Ecto neural progenitor cell (in vitro differentiated cells): Measurements from ENCODE around the gene CACUL1.
"Not testable (repeated sequence)": the region's sequence is repeated elsewhere in the genome, so short reads cannot be mapped to it uniquely, and the experiment has no call there.

ENCODE experiments used
- DNase-seq: peaks from one replicate; pipeline ENCODE4 v3.0.0-alpha.2; 2018; ENCODE audit warnings: low spot score

CACUL1 gene

DNA sequence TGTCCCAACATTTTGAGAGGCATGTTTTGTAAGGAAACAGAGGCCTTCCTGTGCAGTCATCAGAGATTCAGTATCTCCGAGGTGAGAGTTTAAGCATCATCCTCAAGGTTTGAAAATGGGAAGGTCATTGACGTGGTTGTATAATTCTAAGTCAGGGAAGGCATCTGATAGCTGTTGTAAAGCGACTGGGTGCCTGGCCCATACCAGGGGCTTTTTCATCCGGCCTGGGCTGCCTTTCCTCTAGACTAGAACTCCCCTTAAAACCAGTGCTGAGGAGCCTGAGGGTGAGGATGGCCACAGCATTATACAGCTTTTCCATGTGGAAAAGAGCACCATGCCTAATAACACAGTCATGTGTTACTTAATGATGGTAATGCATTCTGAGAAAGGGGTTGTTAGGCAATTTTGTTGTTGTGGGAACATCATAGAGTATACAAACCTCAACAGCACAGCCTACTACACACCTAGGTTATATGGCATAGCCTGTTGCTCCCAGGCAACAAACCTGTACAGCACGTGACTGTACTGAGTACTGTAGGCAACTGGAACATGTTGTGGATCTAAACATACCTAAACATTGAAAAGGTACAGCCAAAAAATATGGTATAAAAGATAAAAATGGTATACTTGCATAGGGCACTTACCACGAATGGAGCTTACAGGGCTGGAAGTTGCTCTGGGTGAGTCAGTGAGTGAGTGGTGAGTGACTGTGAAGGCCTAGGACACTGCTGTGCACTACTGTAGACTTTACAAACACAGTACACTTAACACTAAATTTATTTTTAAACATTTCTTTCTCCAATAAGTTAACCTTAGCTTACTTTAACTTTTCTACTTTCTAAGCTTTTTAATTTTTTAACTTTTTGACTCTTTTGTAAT lies 13.5 kb upstream of the CACUL1 start:
- no peak for DNase-seq

DNA sequence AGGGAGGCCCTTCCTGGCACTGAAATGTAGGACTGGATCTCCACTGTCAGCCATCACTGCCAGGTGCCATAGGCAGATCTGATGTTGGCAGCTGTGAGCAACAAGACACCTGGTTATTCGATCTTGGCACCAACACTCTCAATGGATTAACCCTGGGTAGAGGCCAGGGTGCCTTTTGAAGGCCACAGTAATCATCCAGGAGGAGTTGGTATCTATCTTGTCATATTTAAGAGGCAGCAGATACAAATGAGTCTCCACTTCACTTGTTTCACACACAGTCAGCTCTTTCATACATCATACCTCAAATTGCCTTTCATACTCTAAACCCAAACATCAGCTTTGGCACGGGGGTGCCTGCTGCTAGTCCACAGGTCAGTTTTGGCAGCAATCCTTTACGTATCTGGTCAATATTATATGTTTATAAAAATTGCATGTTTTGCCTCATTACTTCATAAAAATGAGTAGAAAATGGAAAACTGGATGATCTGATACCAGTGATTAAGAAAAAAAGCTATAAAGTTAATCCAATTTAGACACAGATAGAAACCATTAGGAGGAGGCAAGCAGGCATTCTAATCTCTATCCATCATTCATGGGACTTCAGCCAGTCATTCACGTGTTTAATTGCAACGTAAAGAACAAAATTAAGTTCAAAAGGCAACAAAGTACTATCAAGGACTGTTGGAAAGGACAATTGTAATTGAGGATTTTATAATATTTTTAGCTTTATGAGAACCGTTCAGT lies 12.7 kb upstream of the CACUL1 start:
- no peak for DNase-seq

DNA sequence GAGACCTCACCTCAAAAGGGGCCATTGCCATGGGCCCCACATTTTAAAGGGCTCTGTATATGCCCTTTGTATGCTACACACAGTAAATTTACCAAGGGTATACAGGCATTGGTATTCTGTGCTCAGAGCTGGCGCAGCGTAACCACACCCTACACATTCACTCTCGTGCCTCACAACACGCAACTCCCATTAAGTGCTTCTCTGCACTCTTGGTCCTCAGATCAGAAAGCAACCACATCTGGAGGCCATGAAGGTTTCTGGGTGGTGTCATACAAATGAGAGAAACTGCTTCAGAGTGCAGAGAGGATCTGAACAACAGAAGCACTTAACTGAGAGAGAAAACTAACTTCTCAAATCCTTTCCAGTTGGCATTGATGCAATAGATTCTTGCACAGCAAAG lies 9.4 kb upstream of the CACUL1 start:
- DNase-seq: no peak

DNA sequence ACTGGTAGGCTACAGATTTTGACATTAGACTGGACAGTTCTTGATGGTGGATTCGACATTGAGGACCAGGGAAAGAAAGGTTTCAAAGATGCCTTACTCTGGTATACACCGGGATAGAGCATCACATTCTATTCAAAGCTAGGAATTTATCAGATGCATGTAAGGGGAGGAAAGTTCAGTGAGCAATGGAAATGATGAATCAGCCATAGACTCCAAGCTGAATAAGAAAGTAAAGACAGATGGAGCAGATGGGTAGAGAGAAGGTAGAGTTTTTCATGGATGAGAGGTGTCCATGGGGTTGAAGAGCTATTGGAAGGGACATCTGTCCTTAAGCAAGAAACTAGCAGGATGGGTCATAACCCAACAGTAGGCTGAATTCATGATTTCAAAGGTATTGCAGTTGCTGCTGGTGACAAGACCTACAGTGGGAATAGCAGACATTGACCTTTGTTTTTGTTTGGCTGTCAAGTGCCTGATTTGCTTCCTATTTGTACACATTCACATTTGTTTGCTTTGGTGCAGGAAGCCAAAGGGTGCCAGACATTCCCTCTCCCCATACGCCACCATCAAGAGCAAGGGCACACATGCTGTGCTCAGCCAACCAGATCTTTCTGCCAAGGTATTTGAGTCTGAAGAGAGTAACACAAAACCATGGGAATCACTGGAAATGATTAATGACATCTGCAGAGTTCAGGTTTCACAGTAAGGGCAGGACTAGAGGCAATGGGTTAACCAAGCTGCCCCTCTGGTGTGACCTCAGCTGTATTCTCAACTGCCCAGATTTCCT lies 8.6 kb upstream of the CACUL1 start:
- no peak for DNase-seq

DNA sequence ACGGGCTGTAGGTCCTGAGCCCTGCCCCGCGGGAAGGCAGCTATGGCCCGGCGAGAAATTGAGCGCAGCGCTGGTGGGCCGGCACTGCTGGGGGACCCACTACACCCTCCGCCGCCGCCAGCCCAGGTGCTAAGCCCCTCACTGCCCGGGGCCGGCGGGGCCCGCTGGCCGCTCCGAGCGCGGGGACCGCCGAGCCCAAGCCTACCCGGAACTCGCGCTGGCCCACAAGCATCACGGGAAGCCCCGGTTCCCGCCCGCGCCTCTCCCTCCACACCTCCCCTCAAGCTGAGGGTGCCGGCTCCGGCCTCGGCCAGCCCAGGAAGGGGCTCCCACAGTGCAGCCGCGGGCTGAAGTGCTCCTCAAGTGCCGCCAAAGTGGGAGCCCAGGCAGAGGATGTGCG lies 5.5 kb upstream of the CACUL1 start:
- peak; percentile 54 for DNase-seq

DNA sequence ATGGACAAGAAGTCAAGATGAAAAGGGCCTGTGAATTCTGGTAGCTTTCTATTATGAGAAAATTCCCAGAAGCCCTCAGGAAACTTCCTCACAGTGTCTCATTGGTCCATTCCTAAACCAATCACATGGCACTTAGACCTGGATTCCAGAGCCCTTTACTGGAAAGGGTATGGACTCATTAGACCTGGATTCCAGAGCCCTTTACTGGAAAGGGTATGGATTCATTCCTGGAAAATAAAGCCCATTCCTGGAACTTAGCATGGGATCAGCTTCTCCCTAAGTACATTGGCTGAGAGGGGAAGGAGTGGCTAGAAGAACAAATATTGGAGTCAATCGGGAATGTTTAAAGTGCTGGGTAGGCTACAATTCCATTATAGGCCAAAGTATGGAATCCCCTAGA lies 3.7 kb upstream of the CACUL1 start:
- no peak for DNase-seq

DNA sequence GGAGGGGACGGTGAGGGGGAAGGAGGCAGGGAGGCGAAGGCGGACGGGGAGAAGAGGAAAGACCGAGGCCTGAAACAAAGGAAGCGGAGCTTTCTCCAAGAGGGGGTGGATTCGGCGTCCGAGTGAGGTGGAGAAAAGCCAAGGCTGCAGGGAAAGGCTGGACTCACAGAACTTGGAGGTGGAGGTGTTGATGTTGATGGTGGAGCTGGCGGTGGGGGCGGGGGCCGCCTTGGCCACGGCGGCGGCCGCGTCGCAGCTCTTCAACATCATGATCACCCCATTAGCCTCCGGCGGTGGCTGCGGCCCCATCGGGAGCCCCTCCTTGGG lies 578 bp downstream of the CACUL1 start:
- peak; percentile 76 for DNase-seq

DNA sequence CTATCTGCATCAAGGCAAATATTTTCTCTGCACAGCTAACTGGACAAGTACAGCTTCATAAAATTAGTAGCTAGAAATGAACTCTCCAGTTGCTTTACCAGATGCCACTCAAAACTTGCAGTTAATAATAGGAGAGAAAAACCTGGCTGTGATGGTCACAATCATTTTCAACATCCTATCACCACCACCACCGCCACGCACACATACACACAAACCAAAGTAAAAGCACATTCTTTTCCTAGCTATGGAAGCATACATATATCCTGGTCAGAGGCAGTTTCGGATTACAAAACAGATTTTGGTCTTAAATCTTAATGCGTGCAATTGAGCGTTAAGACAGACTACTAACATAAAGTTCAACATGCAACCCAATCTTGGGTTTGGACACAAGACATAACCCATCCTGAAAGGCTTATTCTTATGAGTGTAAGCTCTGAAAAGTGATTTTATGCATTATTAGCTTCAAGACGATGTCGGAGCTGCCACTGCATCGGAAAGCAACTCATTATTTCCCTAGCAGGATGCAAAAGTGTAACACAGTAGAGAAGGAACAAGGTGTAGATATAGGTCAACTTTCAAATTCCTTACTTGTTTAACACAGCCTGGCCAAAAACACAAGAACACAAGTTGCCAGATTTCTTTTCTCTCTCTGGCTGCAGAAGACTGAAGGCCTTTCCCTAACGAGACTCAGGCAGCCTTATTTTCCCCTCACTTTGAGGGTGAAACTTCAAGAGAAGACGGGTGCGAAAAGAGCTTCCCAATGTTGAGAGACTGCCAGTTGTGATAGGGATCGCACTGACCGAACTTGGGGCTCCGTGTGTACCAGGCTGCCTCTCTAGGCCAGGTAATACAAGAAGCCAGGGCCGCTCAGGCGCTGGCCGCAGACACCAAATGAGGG lies 1.2 kb downstream of the CACUL1 start:
- DNase-seq: no peak

DNA sequence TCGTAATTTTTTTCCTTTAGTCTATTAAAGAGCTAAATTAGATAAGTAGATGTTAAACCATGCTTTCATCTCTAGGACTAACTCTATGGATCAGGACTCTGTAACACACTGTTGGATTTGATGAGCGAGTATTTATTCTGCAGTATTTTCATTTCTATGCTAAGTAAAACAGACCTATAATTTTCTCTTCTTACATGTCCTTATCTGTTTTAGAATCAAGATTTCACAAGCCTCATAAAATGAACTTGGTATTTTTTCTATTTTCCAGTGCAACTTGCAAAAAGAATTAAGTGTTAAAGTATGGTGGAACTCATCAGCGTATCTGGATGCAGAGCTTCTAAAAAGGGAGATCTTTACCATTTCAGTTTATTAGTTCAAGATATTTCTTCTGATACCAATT lies 2.4 kb downstream of the CACUL1 start:
- no peak for DNase-seq

DNA sequence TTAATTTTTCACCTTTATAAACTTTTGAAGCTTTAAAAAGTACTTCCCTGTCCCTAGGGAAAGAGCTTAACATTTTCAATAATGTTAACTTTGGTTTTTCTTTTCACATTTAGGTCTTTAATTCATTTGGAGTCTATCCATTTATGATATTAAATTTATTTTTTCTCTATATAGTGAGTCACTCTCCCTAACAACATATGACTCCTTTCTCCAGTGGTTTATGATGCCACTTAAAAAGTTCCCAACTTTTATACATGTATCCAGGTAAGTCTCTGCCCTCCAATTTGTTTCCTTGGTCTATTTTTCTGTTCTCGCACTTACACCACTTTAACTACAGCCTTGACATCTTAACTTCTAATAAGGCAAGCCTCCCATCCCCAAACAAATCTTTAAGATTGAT lies 3.5 kb downstream of the CACUL1 start:
- no peak for DNase-seq

DNA sequence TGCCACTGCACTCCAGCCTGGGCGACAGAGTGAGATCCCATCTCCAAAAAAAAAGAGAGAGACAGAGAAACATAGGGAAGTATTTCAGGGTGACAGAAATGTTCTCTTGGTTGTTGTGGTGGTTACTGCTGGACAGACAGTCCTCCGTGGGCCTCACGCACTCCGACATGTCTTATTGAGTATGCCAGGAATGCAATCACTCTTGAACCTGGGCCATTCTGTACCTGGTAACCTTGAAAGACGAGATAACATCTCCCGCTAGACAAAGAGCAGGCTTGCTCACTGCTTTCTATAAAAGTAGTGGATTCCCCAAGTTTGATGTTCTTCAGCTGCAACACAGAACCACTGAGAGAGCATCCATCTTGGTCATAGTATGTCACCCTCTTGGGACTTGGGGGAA lies 6.7 kb downstream of the CACUL1 start:
- DNase-seq: no peak

DNA sequence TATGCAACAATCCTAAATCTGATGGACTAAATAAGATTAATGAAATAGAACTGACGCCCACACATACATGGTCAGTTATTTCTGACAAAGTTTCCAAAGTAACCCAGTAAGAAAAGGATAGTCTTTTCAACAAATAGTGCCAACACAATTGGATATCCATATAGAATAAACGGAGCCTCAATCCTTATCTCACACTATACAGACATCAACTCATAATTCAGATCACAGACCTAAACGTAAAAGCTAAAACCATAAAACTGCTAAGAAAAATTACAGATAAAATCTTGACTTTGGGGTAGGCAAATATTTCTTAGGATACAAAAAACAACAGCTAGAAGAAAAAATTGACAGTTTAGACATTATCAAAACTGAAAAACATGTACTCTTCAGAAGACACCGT lies 8.5 kb downstream of the CACUL1 start:
- DNase-seq: no peak

DNA sequence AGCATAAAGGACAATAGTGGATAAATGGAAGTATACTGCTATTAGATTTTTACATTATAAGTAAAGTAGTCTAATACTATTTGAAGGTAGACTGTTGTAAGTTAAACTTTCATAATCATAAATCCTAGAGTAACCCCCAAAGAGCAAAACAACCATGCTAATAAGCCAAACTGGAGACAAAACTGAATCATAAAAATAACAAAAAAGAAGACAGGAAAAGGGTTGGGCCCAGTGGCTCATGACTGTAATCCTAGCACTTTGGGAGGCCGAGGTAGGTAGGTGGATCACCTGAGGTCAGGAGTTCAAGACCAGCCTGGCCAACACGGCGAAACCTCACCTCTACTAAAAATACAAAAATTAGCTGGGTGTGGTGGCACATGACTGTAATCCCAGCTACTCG lies 9.7 kb downstream of the CACUL1 start:
- DNase-seq: no peak

DNA sequence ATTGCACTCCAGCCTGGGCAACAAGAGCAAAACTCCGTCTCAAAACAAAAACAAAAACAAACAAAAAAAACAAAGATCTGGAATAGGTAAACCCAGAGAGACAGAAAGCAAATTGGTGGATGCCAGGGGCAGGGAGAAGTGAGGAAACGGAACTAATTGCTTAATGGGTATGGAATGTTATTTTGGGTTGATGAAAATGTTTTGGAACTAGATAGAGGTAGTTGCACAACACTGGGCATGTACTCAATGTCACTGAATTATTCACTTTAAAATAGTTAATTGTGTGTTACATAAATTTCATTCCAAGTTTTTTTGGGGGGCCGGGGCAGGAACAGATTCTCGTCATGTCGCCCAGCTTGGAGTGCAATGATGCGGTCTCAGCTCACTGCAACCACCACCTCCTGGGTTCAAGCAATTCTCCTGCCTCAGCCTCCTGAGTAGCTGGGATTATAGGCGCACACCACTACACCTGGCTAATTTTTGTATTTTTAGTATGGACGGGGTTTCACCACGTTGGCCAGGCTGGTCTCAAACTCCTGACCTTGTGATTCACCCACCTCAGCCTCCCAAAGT lies 10.3 kb downstream of the CACUL1 start:
- DNase-seq: not testable (repeated sequence)

DNA sequence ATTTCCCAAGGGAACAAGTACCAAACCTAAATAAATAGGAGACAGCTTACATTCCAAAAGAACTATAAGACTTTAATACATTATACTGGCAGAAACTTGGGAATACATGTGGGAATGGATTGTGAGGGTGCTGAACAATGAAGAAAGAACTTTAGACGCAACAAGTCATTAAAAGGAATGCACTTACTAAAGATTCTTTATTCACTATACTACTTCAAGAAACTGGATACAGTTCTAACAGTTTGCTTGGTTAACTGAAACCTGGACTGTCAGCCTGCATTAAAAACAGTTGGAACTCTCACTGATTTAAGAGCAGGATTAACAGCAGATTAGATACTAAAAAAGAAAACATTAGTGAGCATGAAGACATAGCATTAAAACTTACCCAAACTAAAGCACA lies 12.0 kb downstream of the CACUL1 start:
- no peak for DNase-seq

DNA sequence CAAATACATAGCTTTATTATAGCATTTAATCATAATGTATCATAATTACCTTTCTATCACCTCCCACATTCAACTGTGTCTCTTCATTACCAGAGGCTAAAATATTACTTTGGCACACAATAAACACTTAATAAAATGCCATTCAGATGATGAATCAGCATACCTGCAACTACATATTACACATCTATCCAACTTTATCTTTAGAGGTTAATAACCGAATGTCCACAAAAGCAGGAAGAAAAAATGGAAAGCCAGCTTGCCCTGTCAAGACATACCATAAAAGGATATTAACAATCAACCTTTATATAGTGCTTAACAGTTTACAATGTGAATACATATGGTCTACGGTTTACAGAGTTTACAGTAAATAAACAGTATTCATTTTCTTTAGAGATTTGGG lies 12.7 kb downstream of the CACUL1 start:
- DNase-seq: no peak

DNA sequence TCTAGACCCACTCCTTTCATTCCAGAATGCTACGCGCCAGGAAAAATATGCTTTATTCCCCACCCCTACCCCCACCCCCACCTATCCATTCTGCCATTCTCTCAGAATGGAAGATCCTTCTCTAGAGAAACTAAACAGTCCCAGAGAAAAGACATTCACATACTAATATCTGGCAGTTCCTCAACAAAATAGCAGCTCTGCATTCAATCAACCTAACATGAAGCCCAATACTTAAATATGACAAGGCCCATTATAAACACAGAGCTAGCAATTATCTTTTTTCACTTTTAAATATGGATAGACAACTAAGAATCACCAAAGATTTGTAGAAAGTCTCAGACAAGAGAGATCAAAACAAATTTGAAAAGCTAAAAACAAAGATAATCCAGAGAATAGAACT lies 16.4 kb downstream of the CACUL1 start:
- DNase-seq: no peak

DNA sequence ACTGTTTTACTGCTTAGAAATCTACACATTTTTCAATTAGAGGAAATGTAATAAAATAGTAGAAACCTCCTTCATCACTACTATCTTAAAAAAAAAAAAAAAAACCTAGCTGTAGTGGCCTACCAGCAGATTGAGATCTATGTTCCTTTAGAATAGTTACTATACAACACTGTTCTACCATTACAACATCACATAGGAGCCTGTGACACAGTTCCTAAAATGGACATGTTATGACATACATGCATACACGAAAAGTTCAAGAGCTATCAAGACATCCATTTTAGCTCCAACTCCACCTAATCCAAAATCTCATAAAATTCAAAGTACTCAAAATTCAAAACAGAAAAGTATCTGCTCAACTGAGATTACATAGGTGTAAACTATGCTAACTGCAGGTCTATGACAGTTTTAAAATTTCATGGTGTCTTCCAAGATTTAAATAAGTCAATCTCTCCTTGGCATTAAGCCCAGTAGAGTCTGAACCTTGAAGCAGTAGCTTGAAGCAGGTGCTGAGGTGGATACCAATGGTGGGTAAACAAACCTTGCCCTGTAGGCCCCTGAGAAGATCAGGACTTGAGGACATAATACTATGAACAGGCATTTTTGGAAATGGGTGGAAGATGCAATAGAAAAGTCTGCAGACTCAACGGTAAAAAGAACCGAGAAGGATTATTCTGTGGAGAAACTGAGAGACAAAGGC lies 17.0 kb downstream of the CACUL1 start:
- no peak for DNase-seq

DNA sequence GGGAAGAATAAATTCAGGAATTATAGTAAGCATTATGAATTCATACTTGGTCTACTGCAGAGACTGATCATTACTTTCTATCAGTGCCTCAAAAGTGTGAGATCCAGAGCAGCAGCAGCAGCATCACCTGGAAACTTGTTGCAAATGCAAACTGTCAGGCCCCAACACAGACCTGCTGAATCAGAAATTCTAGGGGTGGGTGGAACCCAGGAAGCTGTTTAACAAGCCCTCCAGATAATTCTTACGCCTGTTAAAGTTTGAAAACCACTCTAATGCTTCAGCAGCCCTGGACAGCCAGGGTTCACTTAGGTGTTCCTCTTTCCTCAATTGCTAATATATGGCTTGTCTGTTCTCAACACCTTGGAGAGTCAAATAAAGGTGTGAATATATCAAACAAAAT lies 19.5 kb downstream of the CACUL1 start:
- no peak for DNase-seq

DNA sequence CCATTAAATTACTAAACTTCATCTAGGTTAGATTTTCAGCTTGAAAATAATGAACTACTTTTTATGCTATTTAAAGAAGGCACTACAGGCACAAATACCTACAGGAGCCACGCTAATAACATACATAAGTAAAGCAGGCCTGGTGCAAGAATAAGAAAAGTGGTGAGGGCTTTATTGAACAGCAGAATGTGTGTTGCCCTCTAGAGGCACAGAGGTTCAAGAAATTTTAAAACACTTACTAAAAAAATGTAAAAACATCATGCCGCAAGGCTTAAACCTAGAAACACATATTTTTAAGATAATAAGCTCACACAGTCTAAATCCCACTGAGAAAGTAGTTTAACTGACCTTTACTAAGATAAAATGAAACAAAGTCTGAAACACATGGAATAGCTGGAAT lies 20.3 kb downstream of the CACUL1 start:
- DNase-seq: no peak
